Activated B cell treated with CpG ODN at 0.5 μM for 24 hours (primary cell): ENCODE measurements around the gene NKX1-1. TPM values are rescaled to one million over a fixed set of nuclear protein-coding genes. Genes with fewer than 3 reads are reported as not detected.

ENCODE experiments used
- ATAC-seq: fragments of 200-7000 bp; cut with Tn5 transposase; one replicate; pipeline ENCODE4 v1.10.0; 2021; ENCODE audit warnings: low read depth, mild to moderate bottlenecking, moderate library complexity
- CTCF ChIA-PET: fragments of 350-600 bp; sonication (Branson Sonifier 250); formaldehyde crosslinking; loops from one replicate; lab custom pipeline; 2021; ENCODE audit warnings: antibody characterized with exemption; lab: Charles Lee
- POLR2A ChIA-PET: fragments of 350-600 bp; sonication (Branson Sonifier 250); formaldehyde crosslinking; loops from one replicate; lab custom pipeline; 2021; ENCODE audit warnings: antibody characterized with exemption; lab: Charles Lee
- DNase-seq: peaks from one replicate; pipeline ENCODE4 v3.0.0; 2022
- H3K27ac Mint-ChIP-seq: one replicate; pipeline ENCODE4 v1.8.0; 2020; ENCODE audit warnings: mixed read lengths
- H3K27me3 Mint-ChIP-seq: one replicate; pipeline ENCODE4 v1.8.0; 2021; ENCODE audit warnings: mixed read lengths
- H3K36me3 Mint-ChIP-seq: one replicate; pipeline ENCODE4 v1.8.0; 2021; ENCODE audit warnings: low read depth, mixed read lengths
- H3K4me1 Mint-ChIP-seq: one replicate; pipeline ENCODE4 v1.8.0; 2021; ENCODE audit warnings: mixed read lengths
- H3K4me3 Mint-ChIP-seq: one replicate; pipeline ENCODE4 v1.8.0; 2020; ENCODE audit warnings: mild to moderate bottlenecking, mixed read lengths
- H3K9me3 Mint-ChIP-seq: one replicate; pipeline ENCODE4 v1.8.0; 2020; ENCODE audit warnings: mixed read lengths
- CTCF ChIP-seq: fragments of 200-600 bp; IDR thresholded peaks from one replicate; pipeline ENCODE4 v1.8.0; 2022; ENCODE audit warnings: antibody characterized with exemption, mild to moderate bottlenecking
- intact Hi-C: fragments of 100-400 bp; cut with micrococcal nuclease; formaldehyde crosslinking; loops from one replicate; pipeline ENCODE4 v1.15.1; 2024
- total RNA-seq: library from RNA; stranded (reverse); gene quantifications from 2 replicates; pipeline ENCODE4 v1.2.3, GENCODE V29; 2022

NKX1-1 gene
- total RNA-seq, 1 donor from 2014 or later, result not detected

- H3K4me3 Mint-ChIP-seq, result no peak overlapping the region
- no peaks in the 10 kb centered on the region for H3K27me3 Mint-ChIP-seq
- no peak for ATAC-seq
- no peaks in the 10 kb centered on the region for H3K9me3 Mint-ChIP-seq
- CTCF ChIA-PET, result interaction anchor here (0.9 to 2.5 kb wide), 4 partner anchors 22 to 277 kb away, joined by 3 to 11 read pairs (median 4); no protein-coding TSS in a partner anchor
- DNase-seq, result no peak
- peaks cover 26% of the 10 kb centered on the region for H3K36me3 Mint-ChIP-seq
- intact Hi-C loops, result no loop called here
- H3K4me1 Mint-ChIP-seq, result peaks cover 9% of the 10 kb centered on the region
- no peak for TF ChIP-seq CTCF
- POLR2A ChIA-PET, result interaction anchor here (0.6 to 0.7 kb wide), 2 partner anchors 326 to 1715 kb away, joined by 3 to 4 read pairs; no protein-coding TSS in a partner anchor
- H3K27ac Mint-ChIP-seq, result no peak overlapping the region
Observed at GRCh38 chr4:1354983-1355275, 51.3 kb downstream of the NKX1-1 start.

GRCh38 chr4:1354136-1354982, 51.9 kb downstream of the NKX1-1 start:
- Mint-ChIP-seq H3K27me3 (no peaks in the 10 kb centered on the region), H3K9me3 (no peaks in the 10 kb centered on the region), H3K4me3 (no peak overlapping the region), H3K4me1 (peaks cover 9% of the 10 kb centered on the region), H3K36me3 (peaks cover 28% of the 10 kb centered on the region), H3K27ac (no peak overlapping the region)
- ATAC-seq, result no peak
- POLR2A ChIA-PET, result interaction anchor here (0.6 to 0.7 kb wide), 2 partner anchors 327 to 1715 kb away, joined by 3 to 4 read pairs; no protein-coding TSS in a partner anchor
- DNase-seq, result no peak
- CTCF ChIA-PET, result interaction anchor here (0.9 to 2.5 kb wide), 4 partner anchors 223 to 277 kb away, joined by 3 to 12 read pairs (median 8); no protein-coding TSS in a partner anchor
- intact Hi-C loops, result no loop called here
- no peak for TF ChIP-seq CTCF

- H3K27me3 Mint-ChIP-seq, result no peaks in the 10 kb centered on the region
- intact Hi-C loops, result no loop called here
Observed at GRCh38 chr4:1353186-1354055, 52.8 kb downstream of the NKX1-1 start.

More at GRCh38 chr4:1353186-1354055, 52.8 kb downstream of the NKX1-1 start:
- no peak overlapping the region for H3K4me3 Mint-ChIP-seq
- peaks cover 23% of the 10 kb centered on the region for H3K36me3 Mint-ChIP-seq
- no peak overlapping the region for H3K27ac Mint-ChIP-seq
- no peaks in the 10 kb centered on the region for H3K9me3 Mint-ChIP-seq
- peaks cover 17% of the 10 kb centered on the region for H3K4me1 Mint-ChIP-seq
- no peak for ATAC-seq
- no peak for DNase-seq
- POLR2A ChIA-PET, result no interaction called here
- no peak for TF ChIP-seq CTCF
- CTCF ChIA-PET, result interaction anchor here (1.0 to 2.4 kb wide), 3 partner anchors 222 to 276 kb away, joined by 3 to 12 read pairs (median 3); no protein-coding TSS in a partner anchor

Other genes starting within 250 kb of the NKX1-1 start
- gene SPON2, start 233.9 kb downstream of the NKX1-1 start, total RNA-seq, result 2.2 and 3.4 TPM in 2 replicates
- gene CTBP1, start 157.3 kb downstream of the NKX1-1 start, total RNA-seq, result 162 and 175 TPM in 2 replicates
- gene MAEA, start 116.6 kb downstream of the NKX1-1 start, total RNA-seq, result 67.3 and 73.7 TPM in 2 replicates
- 31.7 and 35.2 TPM in 2 replicates for gene UVSSA, start 59.2 kb downstream of the NKX1-1 start, total RNA-seq